GM18499 (cell line): Measurements from ENCODE around the gene PCGF5.
"Not testable (repeated sequence)": the region's sequence is repeated elsewhere in the genome, so short reads cannot be mapped to it uniquely, and the experiment has no call there.

ENCODE experiments used
- ATAC-seq: cut with Tn5 transposase; IDR thresholded peaks from one replicate; pipeline ENCODE4 v1.9.1; 2021; ENCODE audit warnings: moderate number of reproducible peaks; ENCODE audit not compliant: insufficient read depth, unreplicated experiment

Gene PCGF5

DNA sequence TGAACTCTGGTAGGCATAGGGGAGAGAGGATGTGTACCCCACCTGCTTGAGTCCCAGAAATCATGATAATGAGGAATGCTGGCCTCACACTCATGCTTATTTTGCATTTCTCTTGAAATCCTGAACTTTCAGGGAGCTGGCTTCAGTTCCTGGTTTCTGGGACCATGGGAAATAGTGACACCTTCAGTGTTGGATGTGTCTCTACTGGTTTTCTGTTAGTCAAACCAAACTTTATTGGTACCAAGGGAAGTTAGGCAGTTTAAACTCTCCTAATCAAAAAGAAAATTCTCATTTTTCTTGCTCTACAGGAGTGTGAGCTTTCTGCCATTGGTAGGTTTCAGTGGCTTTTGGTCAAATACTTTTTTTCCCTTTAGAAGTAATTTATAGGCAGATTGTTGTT is 11.8 kb upstream of the PCGF5 start:
- no peak for ATAC-seq

DNA sequence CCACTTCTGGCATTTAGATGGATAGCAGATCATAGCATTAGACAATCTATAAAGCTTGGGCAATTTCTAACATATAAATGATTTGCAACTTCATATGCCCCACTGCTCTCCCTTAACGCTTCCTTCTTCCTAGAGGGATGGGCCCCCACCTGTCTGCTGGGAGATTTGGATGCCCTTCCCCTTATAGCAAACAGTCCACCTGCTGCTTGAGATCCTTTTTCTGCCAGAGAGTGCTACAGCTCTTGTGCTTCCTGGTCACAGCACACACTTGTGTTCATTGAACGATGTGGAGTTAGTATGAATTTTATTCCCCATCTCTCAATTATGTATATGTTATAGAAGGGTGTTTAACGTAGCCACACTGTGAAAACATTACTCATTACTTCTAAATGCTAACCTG is 10.4 kb upstream of the PCGF5 start:
- ATAC-seq, result no peak

DNA sequence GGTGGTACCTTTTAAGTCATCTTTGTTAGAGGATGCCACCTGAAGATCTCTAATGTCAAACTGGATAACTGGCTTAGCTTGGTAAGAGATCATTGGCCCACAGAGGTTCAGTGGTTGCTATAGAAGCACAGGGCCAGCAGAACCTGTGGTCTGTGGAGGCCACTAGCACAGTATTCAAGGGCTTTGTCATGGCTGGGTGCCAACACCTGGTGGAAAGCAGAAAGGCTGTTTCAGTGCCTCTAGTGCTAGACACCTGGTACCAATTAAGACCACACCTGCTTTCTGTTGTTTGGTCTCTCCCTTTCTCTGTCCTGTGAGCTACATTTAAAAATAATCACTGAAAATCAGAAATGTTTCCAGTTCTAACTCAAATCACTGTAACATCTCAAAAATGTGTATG is 10.0 kb upstream of the PCGF5 start:
- no peak for ATAC-seq

DNA sequence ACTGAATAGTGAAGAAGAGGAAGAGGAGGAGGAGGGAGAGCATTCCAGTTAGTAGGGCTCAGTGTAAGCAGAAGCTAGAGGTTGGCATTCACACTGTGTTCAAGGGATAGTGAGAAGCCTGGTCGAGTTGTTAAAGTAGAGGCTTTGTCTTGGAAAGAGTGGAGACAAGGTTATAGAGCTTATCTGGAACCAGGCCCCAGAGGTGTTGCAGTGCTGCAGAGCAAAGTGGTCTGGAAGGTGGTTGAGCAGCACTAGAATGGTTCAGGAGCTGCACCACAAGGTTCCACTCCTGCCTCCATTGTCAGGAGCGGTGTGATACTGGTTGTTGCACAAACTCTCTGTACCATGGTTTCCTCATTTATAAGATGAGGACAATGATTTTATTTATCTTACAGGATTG is 8.8 kb upstream of the PCGF5 start:
- no peak for ATAC-seq

DNA sequence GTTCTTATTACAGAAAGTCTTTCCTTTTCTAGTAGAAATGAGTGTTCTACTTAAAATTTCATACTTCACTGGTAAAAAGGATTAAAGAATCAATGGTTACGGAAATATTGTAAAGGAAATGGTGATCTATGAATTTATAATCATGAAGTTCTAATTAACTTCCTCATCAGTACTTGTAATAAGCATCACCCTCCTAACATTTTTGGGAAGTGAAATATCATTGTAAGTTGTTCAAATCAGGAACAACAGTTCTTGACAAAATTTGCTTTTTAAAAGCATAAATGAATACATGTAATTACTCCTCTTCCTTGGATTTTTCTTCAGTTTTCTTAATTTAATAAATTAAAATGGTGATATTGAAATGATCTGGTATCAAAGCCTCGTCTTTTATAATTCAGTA is 5.6 kb upstream of the PCGF5 start:
- ATAC-seq, result no peak

DNA sequence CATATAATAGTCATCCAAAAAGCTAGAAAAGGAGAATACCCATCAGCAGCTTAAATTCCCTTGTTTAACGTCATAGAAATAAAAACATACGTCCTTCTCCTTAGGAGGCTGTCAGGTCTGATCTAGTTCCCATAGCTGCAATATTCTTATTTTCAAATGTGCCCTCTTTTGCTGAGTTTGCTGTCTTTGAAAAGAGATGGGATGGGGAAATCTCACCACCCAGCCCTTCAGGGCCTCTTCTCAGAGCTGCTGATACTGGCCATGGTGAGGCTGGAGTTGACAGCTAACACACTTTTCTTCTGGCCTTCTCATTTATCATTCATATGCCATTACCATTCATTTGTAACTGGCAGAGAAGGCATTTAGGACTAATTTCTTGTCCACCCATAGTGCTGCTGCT is 5.1 kb upstream of the PCGF5 start:
- ATAC-seq, result no peak

DNA sequence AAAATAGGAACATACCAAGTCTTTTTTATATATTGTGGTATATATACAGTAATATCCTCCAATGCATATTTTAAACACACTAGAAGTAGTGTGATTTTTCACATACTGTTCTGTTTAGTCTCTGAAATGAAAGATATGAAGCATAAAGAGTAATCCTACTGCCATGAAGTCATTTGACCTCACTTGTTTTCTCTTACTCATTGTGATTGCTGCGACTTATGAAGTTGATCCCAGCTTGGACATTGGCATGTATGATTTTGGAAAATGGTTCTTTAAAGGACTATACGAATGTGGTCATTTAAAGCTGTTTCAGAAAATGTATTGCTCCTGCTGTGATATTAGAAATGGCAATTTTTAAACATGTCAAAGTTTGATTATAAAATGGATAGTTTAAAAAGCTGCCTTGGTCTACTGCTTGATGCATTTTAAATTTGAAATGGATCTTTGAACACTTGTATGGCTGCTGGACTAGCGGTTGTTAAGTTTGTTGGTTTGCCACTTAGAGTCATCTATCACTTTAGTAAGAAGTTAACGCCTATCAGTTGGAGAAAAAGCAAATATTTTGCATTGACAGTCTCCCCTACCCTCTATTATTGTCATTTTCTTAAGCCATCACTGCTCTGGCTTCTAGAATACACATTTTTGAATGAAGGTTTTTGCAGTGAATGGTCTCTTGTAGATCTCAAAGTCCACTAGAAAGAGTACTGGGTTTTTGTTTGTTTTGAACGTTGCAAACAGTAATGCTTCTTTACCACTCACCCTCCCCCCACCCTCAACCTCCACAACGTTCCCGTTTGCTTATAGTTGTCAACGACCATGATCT is 881 bp upstream of the PCGF5 start:
- no peak for ATAC-seq

DNA sequence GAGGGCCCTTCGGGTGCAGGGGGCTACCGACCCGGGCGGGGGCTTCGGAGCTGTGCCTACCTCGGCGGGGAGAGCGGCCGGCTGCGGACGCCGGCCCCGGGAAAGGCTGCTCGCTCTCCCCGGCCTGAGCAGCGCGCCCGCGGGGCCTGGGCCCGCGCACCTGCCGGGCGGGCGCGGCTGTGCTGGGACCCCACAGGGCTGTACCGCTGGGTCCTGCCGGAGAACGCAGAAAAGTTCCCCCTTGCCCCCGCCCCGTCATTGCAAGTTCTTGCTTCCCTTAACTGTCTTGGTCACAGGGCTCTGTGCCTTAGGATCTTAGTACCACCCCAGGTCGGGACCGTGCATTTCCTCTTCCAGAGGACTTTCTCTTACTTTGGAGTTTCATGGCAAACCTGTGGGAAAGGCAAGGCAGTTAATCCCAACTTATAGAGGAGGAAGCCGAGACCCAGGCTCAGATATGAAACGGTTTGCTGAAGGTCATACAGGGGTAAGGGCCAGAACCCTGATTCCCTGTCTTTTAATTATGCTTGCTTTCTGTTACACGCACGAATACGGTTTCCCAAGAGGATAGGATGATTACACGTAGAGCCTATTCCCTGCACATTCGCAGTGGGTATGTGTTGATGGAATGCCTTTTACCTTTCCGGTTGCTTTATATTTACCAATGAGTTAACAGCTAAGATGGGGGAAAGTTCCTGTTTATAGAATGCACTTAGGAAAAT is 652 bp downstream of the PCGF5 start:
- no peak for ATAC-seq

DNA sequence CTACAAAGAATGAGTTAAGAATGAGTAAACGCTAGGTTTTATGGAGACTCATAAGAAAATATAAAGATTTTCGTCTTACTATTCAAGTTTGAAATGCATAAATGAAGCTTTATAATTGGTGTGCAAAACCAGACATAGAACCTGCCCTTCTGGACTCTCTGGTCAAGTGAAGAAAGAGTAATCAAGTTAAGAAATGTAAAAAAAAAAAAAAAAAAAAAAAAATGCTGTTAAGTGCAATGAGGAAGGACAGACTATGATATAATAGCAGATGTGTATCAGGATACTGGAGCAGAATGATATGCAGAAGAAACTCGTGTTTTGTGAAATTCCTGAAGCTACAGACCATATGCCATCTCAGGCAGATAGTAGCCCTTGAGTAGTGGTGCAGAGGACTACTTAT is 5.6 kb downstream of the PCGF5 start:
- no peak for ATAC-seq

DNA sequence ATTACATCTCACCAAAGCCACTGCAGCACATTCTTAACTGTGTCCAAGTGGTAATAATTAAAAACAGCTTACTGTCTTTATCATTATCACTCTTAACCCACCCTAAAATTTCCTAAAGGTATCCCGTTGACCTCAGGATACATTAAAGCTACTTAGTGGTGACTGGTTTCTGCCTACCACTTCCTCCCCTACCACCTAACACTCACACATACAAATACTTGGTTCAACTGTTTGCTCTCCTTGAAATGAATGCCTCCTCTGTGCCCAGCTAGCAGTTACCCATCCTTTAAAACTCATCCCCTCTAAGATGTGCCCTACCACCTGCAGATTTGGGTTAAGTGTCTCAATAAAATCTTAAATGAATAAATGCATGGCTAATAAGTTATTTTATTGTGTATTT is 7.1 kb downstream of the PCGF5 start:
- ATAC-seq, result no peak

DNA sequence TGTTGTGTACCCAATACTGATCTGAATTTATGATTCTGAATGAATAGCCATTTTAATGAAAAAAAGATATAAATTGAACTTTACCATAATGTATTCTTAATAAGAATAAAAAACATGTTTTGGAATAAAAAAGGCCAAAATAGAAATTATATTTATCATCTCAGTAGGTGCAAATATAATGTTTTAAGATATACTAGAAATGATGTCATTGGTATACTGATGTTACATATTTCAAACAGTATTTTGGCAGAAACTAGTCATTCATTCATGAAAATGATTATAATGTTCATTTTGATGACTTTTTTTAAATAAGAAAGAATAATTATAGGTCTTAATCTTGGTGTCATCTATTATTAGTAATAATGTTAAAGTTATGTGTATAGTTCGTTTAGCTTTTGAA is 9.2 kb downstream of the PCGF5 start:
- no peak for ATAC-seq

DNA sequence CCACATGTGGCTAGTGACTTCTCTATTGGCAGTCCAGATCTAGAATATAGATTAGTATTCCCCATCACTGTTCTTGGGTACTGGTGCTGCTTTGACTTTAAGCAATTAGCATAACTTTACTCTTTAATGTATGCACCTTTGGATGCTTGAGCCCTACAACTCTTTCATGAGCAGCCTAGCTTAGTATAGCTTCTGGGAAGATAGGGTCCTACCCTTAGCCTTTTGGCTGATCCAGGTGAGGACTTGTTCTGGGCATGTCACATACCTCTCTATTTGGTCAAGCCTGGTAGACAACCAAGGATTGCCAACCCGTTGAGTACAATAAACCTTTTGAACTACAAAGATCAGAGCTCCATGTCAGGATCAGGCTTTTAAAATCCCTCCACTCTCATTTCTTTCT is 17.7 kb downstream of the PCGF5 start:
- no peak for ATAC-seq

DNA sequence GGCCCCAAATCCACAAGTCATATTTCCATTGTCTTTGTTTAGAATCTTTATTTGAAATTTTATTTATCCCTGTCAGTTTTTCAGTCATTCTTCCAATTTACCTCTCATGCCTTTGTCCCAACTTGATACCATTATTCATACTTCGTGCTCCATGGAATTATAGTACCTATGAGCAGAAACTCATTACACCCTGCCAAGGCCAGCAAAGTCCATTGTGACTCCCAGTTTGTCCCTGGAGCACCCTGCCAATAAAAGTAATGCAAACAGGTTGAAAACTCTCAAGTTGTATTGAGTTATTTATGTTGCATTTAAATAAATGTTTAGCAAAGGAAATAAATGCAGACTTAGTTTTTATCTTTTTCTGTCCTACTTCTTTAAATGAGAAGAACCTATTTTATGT is 19.3 kb downstream of the PCGF5 start:
- no peak for ATAC-seq

DNA sequence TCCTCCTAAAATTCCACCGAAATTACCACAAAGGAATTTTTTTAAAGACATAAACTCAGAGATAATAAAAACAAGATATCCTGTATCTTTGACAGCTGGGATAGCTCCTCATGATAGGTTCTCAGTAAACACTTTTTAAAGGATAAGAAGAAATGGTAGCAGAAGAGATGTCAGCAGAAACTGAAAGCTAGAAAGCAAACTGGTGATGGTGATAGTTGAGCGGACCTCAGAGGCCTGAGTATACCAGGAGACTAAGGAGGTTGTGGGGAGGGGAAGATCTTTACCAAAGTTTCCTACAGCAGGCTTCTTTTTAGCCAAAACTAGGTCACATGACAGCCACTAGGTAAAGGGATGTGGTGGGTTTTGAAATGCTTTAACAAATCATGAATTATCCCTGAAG is 22.5 kb downstream of the PCGF5 start:
- no peak for ATAC-seq

DNA sequence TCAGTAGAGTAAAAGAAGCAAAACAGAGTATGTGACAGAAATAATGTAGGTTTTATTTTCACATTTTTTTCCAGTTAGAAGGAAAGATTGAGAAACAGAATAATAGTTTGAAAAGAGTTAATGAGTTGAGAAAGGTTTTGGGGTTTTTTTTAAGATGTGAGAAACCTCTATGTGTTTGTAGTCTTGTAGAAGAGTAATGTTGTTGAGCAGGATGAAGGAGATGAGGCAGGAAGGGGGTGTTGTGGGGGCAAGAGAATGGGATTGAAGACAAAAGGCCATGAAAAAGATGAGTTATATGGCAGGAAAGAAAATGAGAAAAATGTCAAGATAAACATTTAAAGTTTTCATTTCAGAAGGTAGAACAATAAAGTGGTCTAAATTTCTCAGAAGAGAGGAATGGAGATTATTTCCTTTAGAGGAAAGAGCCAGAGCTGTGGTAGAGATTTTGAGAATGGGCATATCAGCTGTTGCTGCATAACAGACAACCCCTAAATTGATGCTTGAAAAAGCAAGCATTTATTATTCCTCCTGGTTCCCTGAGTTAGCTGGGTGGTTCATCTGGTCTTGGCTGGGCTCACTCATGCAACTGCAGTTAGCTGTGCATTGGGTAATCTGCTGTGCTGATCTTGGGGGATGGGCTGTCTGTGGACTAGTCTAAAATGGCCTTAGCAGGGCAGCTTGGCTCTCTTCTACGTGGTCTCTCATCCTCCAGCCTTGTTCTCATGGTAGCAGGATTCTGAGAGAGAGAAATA is 27.1 kb downstream of the PCGF5 start:
- no peak for ATAC-seq

DNA sequence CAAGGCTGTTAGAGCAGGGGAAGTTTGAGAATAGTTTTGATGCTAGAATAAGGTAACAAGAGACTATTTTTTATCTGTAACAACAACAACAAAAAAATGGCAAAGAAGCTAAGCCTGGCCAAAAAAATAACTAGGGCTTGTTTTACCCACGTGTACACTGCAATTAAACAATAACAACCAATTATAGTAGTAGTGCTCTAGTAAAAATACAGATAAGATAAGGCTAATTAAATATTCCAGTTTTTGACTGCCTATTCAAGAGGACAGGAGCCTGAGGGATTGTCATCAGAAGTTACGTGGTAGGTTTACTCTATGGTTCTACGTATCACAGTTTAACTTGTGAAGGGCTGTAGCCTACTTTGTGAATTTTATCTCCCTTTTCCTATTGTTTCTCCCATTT is 29.2 kb downstream of the PCGF5 start:
- no peak for ATAC-seq

DNA sequence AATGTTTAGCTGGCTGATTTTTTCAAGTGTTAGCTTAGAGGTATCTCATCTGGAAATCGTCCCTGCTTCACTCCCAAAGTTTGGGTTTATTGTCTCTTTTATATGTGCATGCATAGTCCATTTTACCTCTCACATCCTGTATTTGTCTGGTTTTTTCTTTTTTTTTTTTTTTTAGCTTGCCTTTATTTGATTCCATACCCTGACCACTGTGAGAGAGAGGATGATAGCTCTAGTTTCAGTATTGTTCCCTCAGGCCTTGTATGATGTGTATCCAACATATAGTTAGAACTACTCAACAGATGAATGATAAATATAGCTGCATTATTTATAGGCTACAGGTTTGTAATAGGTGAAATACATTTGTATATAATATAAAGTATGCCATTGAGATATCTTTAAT is 29.9 kb downstream of the PCGF5 start:
- ATAC-seq, result no peak

DNA sequence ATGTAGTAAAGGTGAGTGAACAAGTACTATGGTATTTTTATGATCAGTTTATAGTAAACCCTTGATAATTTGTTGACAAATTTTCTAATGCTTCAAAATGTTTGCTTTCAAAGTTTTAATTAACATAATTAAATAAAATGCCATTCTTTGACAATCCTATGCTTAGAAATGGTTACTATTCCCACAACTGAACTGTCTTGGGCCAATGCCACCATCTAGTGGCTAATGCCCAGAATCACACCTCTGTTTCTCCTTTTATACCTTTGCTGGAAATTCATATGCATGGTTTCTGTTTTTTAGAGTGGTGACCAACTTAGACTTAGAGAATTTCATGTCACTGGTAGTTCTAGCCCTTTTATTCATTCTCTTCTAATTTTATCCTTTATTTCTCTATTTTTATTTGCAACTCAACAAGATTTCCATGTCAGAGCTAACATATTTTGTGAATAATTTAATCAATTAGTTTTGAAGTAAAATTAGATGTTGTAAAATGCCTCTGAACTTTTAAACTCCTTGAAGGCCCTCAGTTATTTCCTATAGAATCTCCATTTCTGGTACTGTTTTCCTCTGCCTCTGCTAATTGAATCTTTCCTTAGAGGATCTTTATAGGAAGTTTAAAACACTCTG is 31.1 kb downstream of the PCGF5 start:
- no peak for ATAC-seq

DNA sequence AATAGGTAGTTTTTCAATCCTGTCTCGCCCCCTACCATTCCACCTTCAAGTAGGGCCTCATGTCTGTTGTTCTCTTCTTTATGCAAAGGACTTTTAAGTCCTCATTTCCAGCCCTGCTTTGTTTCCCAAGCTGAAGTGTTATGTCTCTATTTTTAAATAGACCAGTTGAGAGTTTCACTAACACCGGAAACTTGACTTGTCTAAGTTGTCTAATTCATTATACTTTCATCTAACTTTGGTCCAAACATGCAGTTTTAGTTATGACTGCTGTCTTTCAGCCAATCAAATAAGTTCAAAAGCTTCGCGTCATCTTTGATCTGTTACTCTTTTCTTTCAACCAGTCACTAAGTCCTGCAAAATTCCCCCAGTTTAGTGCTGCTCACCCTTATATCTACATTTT is 32.8 kb downstream of the PCGF5 start:
- no peak for ATAC-seq

DNA sequence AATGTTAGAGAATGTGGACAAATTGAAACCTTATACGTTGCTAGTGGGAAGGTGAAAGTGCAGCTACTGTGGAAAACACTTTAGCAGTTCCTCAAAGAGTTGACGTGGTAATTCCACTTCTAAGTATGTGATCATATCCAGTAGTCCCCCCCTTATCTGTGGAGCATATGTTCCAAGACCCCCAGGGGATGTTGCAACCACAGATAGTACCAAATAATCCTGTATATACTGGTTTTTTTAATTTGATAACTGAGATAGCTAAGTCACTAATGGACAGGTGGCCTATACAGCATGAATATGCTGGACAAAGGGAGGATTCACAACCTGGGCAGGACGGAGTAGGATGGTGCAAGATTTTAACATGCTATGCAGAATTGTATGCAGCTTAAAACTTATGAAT is 36.8 kb downstream of the PCGF5 start:
- ATAC-seq, result no peak

DNA sequence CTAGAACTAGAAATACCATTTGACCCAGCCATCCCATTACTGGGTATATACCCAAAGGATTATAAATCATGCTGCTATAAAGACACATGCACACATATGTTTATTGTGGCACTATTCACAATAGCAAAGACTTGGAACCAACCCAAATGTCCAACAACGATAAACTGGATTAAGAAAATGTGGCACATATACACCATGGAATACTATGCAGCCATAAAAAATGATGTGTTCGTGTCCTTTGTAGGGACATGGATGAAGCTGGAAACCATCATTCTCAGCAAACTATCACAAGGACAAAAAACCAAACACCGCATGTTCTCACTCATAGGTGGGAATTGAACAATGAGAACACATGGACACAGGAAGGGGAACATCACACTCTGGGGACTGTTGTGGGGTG is 40.0 kb downstream of the PCGF5 start:
- ATAC-seq, result not testable (repeated sequence)
